Aorta (tissue), 5 donors: Measurements from ENCODE around the gene HEG1. TPM values are rescaled to one million over a fixed set of nuclear protein-coding genes. Genes with fewer than 3 reads are reported as not detected.

ENCODE experiments used
- ATAC-seq: fragments of 200-7000 bp; cut with Tn5 transposase; one replicate; pipeline ENCODE4 v1.9.1; 2022; ENCODE audit warnings: moderate library complexity; ENCODE audit not compliant: low FRiP score
- DNase-seq, 2 donors: peaks; one replicate each; pipeline ENCODE4 v3.0.0-alpha.2; 2020
- H3K27ac ChIP-seq, 2 donors: one replicate each; pipeline ENCODE4 v1.5.1; 2013; ENCODE audit warnings: low read length in 2 of 2, mild to moderate bottlenecking in 2 of 2, moderate library complexity in 2 of 2, control low read depth in 1 of 2, inconsistent platforms in 1 of 2, low read depth in 1 of 2
- H3K27me3 ChIP-seq, 2 donors: one replicate each; pipeline ENCODE4 v1.6.1; 2013; ENCODE audit warnings: control low read depth in 1 of 2, low read length in 1 of 2, mild to moderate bottlenecking in 1 of 2, moderate library complexity in 1 of 2; ENCODE audit not compliant: insufficient read depth in 2 of 2, control insufficient read depth in 1 of 2
- H3K36me3 ChIP-seq, 2 donors: one replicate each; pipeline ENCODE4 v1.6.1; 2013; ENCODE audit warnings: control low read depth in 1 of 2, low read length in 1 of 2, mild to moderate bottlenecking in 1 of 2; ENCODE audit not compliant: insufficient read depth in 2 of 2, control insufficient read depth in 1 of 2
- H3K4me1 ChIP-seq, 2 donors: one replicate each; pipeline ENCODE4 v1.6.1; 2013; ENCODE audit warnings: low read length in 2 of 2, control low read depth in 1 of 2, mild to moderate bottlenecking in 1 of 2, moderate library complexity in 1 of 2; ENCODE audit not compliant: insufficient read depth in 2 of 2, control insufficient read depth in 1 of 2
- H3K4me3 ChIP-seq, 2 donors: one replicate each; pipeline ENCODE4 v1.5.1; 2013; ENCODE audit warnings: low read length in 2 of 2, control low read depth in 1 of 2, mild to moderate bottlenecking in 1 of 2
- H3K9me3 ChIP-seq: one replicate; pipeline ENCODE4 v1.6.1; 2013; ENCODE audit warnings: mild to moderate bottlenecking, low read length; ENCODE audit not compliant: control insufficient read depth
- WGBS, 2 donors: extraction: QIAGEN DNeasy Blood & Tissue Kit; methylation state at CpG; one replicate each; pipeline ENCODE4 v1.1.7; 2013; 5-methylcytosine and 5-hydroxymethylcytosine counted together
- intact Hi-C, 2 donors: fragments of 100-400 bp; cut with DNase I; formaldehyde crosslinking; loops; one replicate each; pipeline versions ENCODE4 v1.14.2 to v1.15.0; 2022
- long read RNA-seq, 2 donors: library from polyadenylated mRNA; unstranded; transcript quantifications; one replicate each; pipeline ENCODE4 v2.0.0, GENCODE V29; 2020 to 2021
- polyA plus RNA-seq, 2 donors: library from polyadenylated mRNA; stranded (reverse); fragments of 200-250 nt; gene quantifications; one replicate each; pipeline ENCODE4 v1.2.3, GENCODE V29; 2013
- total RNA-seq, 2 donors: library from RNA; stranded (reverse); fragmentation: NEBNext Ultra II Directional; extraction: Animal tissue kit (Norgen Biotek cat#: 25700); gene quantifications; one replicate each; pipeline ENCODE4 v1.2.1, GENCODE V29; 2021
- donor health status: healthy with polysubstance abuse.
- donor health status: Bipolar disorder and iron deficiency.
- donor health status: DM: no; HTN: no; CAD: no.
- donor health status: DM: no; HTN: no; CAD: no.
- donor health status: DM: yes; HTN: yes; CAD: no.

HEG1 gene
- total RNA-seq (100 to 1,000 TPM in 1 of 2 donors, 10 to 100 TPM in 1; 99.3 to 204 TPM), polyA plus RNA-seq (10 to 100 TPM in 1 of 2 donors, 1 to 10 TPM in 1; 4.9 to 12.0 TPM)
- long read RNA-seq, donor 1, partial matches to known transcripts, result 13 of 90 reads
- long read RNA-seq, donor 1, other reads (novel, unspliced or antisense), result 75 of 90 reads
- long read RNA-seq, donor 2, partial matches to known transcripts, result 23 of 80 reads
- long read RNA-seq, donor 2, other reads (novel, unspliced or antisense), result 57 of 80 reads

GRCh38 chr3:125055913-125056745, at the start of gene HEG1:
HEG1 (minus strand) TSS chr3:125055997; CDS start chr3:125055890, 107 bp downstream.
- H3K27ac ChIP-seq, result peak within 1 kb of the TSS; percentile 97 to 99
- H3K36me3 ChIP-seq, result no peaks in the 10 kb centered on the region
- ATAC-seq (peak; percentile 92), DNase-seq (peak; percentile 95 to 97)
- H3K4me3 ChIP-seq, result peak within 1 kb of the TSS; percentile 98
- H3K4me1 ChIP-seq, result peaks cover 6 to 11% of the 10 kb centered on the region in 2 donors
- no peaks in the 10 kb centered on the region for H3K27me3 ChIP-seq
- 1% methylated on average over 48 to 67 of the region's 67 CpGs for WGBS, 2 donors
- intact Hi-C loops, result loop anchor here in 1 of 2 donors (2.0 to 5.0 kb wide), 2 partner anchors 51 to 87 kb away; no protein-coding TSS in a partner anchor
- no peaks in the 10 kb centered on the region for H3K9me3 ChIP-seq

GRCh38 chr3:125105116-125105515, 49.3 kb upstream of the HEG1 start:
- intact Hi-C loops, result loop anchor here in 1 of 2 donors (5.0 kb wide), 1 partner anchor 48 kb away; the partner anchor contains the start of gene HEG1
- Histone ChIP-seq H3K36me3 (no peaks in the 10 kb centered on the region), H3K27me3 (no peaks in the 10 kb centered on the region), H3K4me3 (no peak overlapping the region), H3K27ac (no peak overlapping the region), H3K9me3 (no peaks in the 10 kb centered on the region), H3K4me1 (peaks cover 3 to 5% of the 10 kb centered on the region in 2 donors)
- 77 to 78% methylated on average over 1 of the region's 1 CpG for WGBS, 2 donors
- ATAC-seq (no peak), DNase-seq (no peak)

GRCh38 chr3:125104639-125105038, 48.8 kb upstream of the HEG1 start:
- Histone ChIP-seq H3K27me3 (no peaks in the 10 kb centered on the region), H3K9me3 (no peaks in the 10 kb centered on the region), H3K27ac (no peak overlapping the region), H3K36me3 (no peaks in the 10 kb centered on the region), H3K4me3 (no peak overlapping the region), H3K4me1 (peaks cover 3 to 5% of the 10 kb centered on the region in 2 donors)
- no peak for DNase-seq
- WGBS, 2 donors, result 98 to 100% methylated on average over 1 of the region's 1 CpG
- ATAC-seq, result no peak
- intact Hi-C loops, result loop anchor here in 1 of 2 donors (5.0 kb wide), 1 partner anchor 47 kb away; the partner anchor contains the start of gene HEG1

- Histone ChIP-seq H3K4me3 (no peak overlapping the region), H3K9me3 (peaks cover 2% of the 10 kb centered on the region), H3K27me3 (no peaks in the 10 kb centered on the region), H3K36me3 (no peaks in the 10 kb centered on the region), H3K4me1 (peaks cover under 1 to 2% of the 10 kb centered on the region in 2 donors), H3K27ac (no peak overlapping the region)
- ATAC-seq (no peak), DNase-seq (no peak)
- intact Hi-C loops, result no loop called here
- WGBS, 2 donors, result 95 to 97% methylated on average over 1 of the region's 1 CpG
Measured at GRCh38 chr3:125103406-125103805, 47.6 kb upstream of the HEG1 start.

- H3K4me3 ChIP-seq, result no peak overlapping the region
- WGBS, 2 donors, result 66 to 76% methylated on average over 6 of the region's 6 CpGs
- no peaks in the 10 kb centered on the region for H3K36me3 ChIP-seq
- H3K4me1 ChIP-seq, result no peaks in the 10 kb centered on the region
- DNase-seq (no peak), ATAC-seq (no peak)
- no peaks in the 10 kb centered on the region for H3K27me3 ChIP-seq
- H3K27ac ChIP-seq, result no peak overlapping the region
- peaks cover 2% of the 10 kb centered on the region for H3K9me3 ChIP-seq
- intact Hi-C loops, result no loop called here
Measured at GRCh38 chr3:125102470-125102869, 46.7 kb upstream of the HEG1 start.

- ATAC-seq, result no peak
- WGBS, 2 donors, result 81 to 92% methylated on average over 4 of the region's 4 CpGs
- peaks cover 4% of the 10 kb centered on the region for H3K9me3 ChIP-seq
Measured at GRCh38 chr3:125098611-125099291, 43.0 kb upstream of the HEG1 start.

GRCh38 chr3:125090649-125091048, 34.9 kb upstream of the HEG1 start:
- no peaks in the 10 kb centered on the region for H3K4me1 ChIP-seq
- H3K27me3 ChIP-seq, result no peaks in the 10 kb centered on the region
- intact Hi-C loops, result no loop called here
- H3K4me3 ChIP-seq, result no peak overlapping the region
- H3K27ac ChIP-seq, result no peak overlapping the region
- DNase-seq, result no peak
- H3K9me3 ChIP-seq, result peaks cover 4% of the 10 kb centered on the region
- H3K36me3 ChIP-seq, result peaks cover 0 to 3% of the 10 kb centered on the region in 2 donors
- ATAC-seq, result no peak

More at GRCh38 chr3:125098611-125099291, 43.0 kb upstream of the HEG1 start:
- no peak overlapping the region for H3K4me3 ChIP-seq
- H3K27ac ChIP-seq, result no peak overlapping the region
- H3K27me3 ChIP-seq, result no peaks in the 10 kb centered on the region
- no peaks in the 10 kb centered on the region for H3K4me1 ChIP-seq
- DNase-seq, result no peak
- peaks cover 0 to 3% of the 10 kb centered on the region in 2 donors for H3K36me3 ChIP-seq
- intact Hi-C loops, result no loop called here

GRCh38 chr3:125087768-125088391, 32.1 kb upstream of the HEG1 start:
- WGBS, 2 donors, result 80 to 81% methylated on average over 6 of the region's 6 CpGs
- ATAC-seq, result no peak
- H3K9me3 ChIP-seq, result peaks cover 2% of the 10 kb centered on the region
- H3K4me3 ChIP-seq, result no peak overlapping the region
- no peak for DNase-seq
- no peaks in the 10 kb centered on the region for H3K27me3 ChIP-seq
- H3K4me1 ChIP-seq, result no peaks in the 10 kb centered on the region
- H3K36me3 ChIP-seq, result no peaks in the 10 kb centered on the region
- intact Hi-C loops, result no loop called here
- no peak overlapping the region for H3K27ac ChIP-seq
